HepG2 (cell line): Measurements from ENCODE around the gene UEVLD. TPM values are rescaled to one million over a fixed set of nuclear protein-coding genes. Genes with fewer than 3 reads are reported as not detected.
A peak's percentile ranks its signal among the peaks of the same experiment; 100 is the strongest.

Experiments used
- FLYWCH1 ChIP-seq: sonication (generic); formaldehyde crosslinking; IDR thresholded peaks from 2 replicates; pipeline ENCODE4 v1.8.1; 2023; ENCODE audit warnings: mild to moderate bottlenecking, missing genetic modification reagents
- FUBP1 ChIP-seq: sonication (generic); formaldehyde crosslinking; IDR thresholded peaks from 2 replicates; pipeline ENCODE4 v1.5.1; 2020; ENCODE audit warnings: missing genetic modification reagents, mild to moderate bottlenecking, borderline replicate concordance
- GTF3A ChIP-seq: sonication (generic); formaldehyde crosslinking; conservative IDR thresholded peaks from 2 replicates; pipeline ENCODE4 v1.4.0; 2020; ENCODE audit warnings: mild to moderate bottlenecking, missing genetic modification reagents
- HBP1 ChIP-seq: IDR thresholded peaks from 2 replicates; pipeline ENCODE4 v1.6.1; 2016; ENCODE audit warnings: low read depth, control low read depth
- MYC ChIP-seq: sonication (generic); formaldehyde crosslinking; IDR thresholded peaks from 2 replicates; pipeline ENCODE4 v1.9.0; 2021; ENCODE audit warnings: missing genetic modification reagents, borderline replicate concordance
- MYPOP ChIP-seq: sonication (generic); formaldehyde crosslinking; IDR thresholded peaks from 2 replicates; pipeline ENCODE4 v1.8.1; 2023; ENCODE audit warnings: mild to moderate bottlenecking, moderate library complexity, missing genetic modification reagents
- PAXIP1 ChIP-seq: sonication (generic); formaldehyde crosslinking; conservative IDR thresholded peaks from 2 replicates; pipeline ENCODE4 v1.4.0; 2020; ENCODE audit warnings: mild to moderate bottlenecking, missing genetic modification reagents, moderate library complexity
- TBX3 ChIP-seq: fragments of 450-650 bp; IDR thresholded peaks from 2 replicates; pipeline ENCODE4 v1.6.1; 2017; ENCODE audit warnings: antibody characterized with exemption, mild to moderate bottlenecking, inconsistent platforms, borderline replicate concordance
- TRIM22 ChIP-seq: fragments of 450-650 bp; IDR thresholded peaks from 2 replicates; pipeline ENCODE4 v1.6.1; 2017
- ZBTB33 ChIP-seq: sonication (generic); formaldehyde crosslinking; IDR thresholded peaks from 2 replicates; pipeline ENCODE4 v1.4.0; 2020; ENCODE audit warnings: missing genetic modification reagents
- ZKSCAN1 ChIP-seq: fragments of 150-350 bp; IDR thresholded peaks from 2 replicates; pipeline ENCODE4 v1.6.1; 2014; ENCODE audit warnings: low read length
- ZNF280B ChIP-seq: sonication (generic); formaldehyde crosslinking; IDR thresholded peaks from 2 replicates; pipeline ENCODE4 v1.5.0; 2020; ENCODE audit warnings: missing genetic modification reagents, mild to moderate bottlenecking, borderline replicate concordance
- ZNF34 ChIP-seq: sonication (generic); formaldehyde crosslinking; IDR thresholded peaks from 2 replicates; pipeline ENCODE4 v1.4.0; 2020; ENCODE audit warnings: mild to moderate bottlenecking, missing genetic modification reagents, borderline replicate concordance
- ZNF713 ChIP-seq: sonication (generic); formaldehyde crosslinking; IDR thresholded peaks from 2 replicates; pipeline ENCODE4 v1.4.0; 2020; ENCODE audit warnings: mild to moderate bottlenecking, missing genetic modification reagents
- polyA plus RNA-seq, 8 experiments: library from polyadenylated mRNA; depleted of rRNA in 3 of 8; stranded (reverse) in 7 of 8; unstranded in 1 of 8; fragments of >200 nt; fragmentation: Illumina TruSeq in 4 of 8; extraction: Trizol in 4 of 8; gene quantifications; 2 replicates each; pipeline versions ENCODE4 v1.2.1 to v1.2.3, GENCODE V29; 2011 to 2016; ENCODE audit warnings: low read depth in 4 of 8, missing spikeins in 1 of 8, mixed read lengths in 1 of 8; ENCODE audit not compliant: insufficient read depth in 1 of 8
- total RNA-seq, 5 experiments: library from RNA; depleted of rRNA; stranded (reverse); fragments of >200 nt; fragmentation: Illumina TruSeq; extraction: Trizol; gene quantifications; 2 replicates each; pipeline ENCODE4 v1.2.3, GENCODE V29; 2016; ENCODE audit warnings: low read depth in 1 of 5

The UEVLD gene
- total and polyA plus RNA-seq, 2 of the 13 experiments (the other 11 are each of a cell fraction or from before 2014, with no cell fraction given): 5.7 to 13.7 TPM

- TF ChIP-seq PAXIP1 (CRISPR knock-in tag): peak; percentile 69
- no peak for TF ChIP-seq GTF3A (CRISPR knock-in tag)
- peak; percentile 90 for TF ChIP-seq MYC (CRISPR knock-in tag)
- peak; percentile 63; the same call in 1 of the 2 replicates for TF ChIP-seq MYPOP
- TF ChIP-seq FUBP1 (CRISPR knock-in tag): no peak
- TF ChIP-seq ZNF713 (CRISPR knock-in tag): peak; percentile 95; the same call in 1 of the 2 replicates
- TF ChIP-seq ZNF280B: peak; percentile 83; the same call in 1 of the 2 replicates
- no peak for TF ChIP-seq ZBTB33 (CRISPR knock-in tag)
- TF ChIP-seq ZNF34 (CRISPR knock-in tag): peak; percentile 96; the same call in 1 of the 2 replicates
- TF ChIP-seq HBP1 (CRISPR knock-in tag): peak; percentile 63
- TF ChIP-seq TBX3: 0 out of 2 replicates have a peak, but pooled peaks have one; percentile 8
- TF ChIP-seq ZKSCAN1: no peak
- TF ChIP-seq FLYWCH1 (CRISPR knock-in tag): no peak
- TF ChIP-seq TRIM22: no peak
These were observed 61.8 kb downstream of the UEVLD start, which contains the start of gene TSG101 (continued) for GRCh38 chr11:18526521-18527296.
